Calu3 (cell line): ENCODE results near the gene HRH4. TPM values are rescaled to one million over a fixed set of nuclear protein-coding genes. Genes with fewer than 3 reads are reported as not detected.

ENCODE experiments used
- BruUV-seq: library from RNA; stranded (reverse); fragments of 400-500 nt; replicated peaks from 2 replicates; lab custom pipeline; 2021; lab: Mats Ljungman, UMichigan
- CTCF ChIA-PET: fragments of 300-600 bp; sonication (Branson Sonifier 250); formaldehyde crosslinking; loops from one replicate; lab custom pipeline; 2022; ENCODE audit warnings: antibody characterized with exemption; lab: Charles Lee
- DNase-seq: peaks from one replicate; pipeline ENCODE4 v3.0.0; 2022
- H3K27ac Mint-ChIP-seq: one replicate; pipeline ENCODE4 v1.8.0; 2022; ENCODE audit warnings: mixed read lengths; ENCODE audit not compliant: unreplicated experiment
- H3K27me3 Mint-ChIP-seq: one replicate; pipeline ENCODE4 v1.8.0; 2022; ENCODE audit warnings: mixed read lengths; ENCODE audit not compliant: unreplicated experiment
- H3K36me3 Mint-ChIP-seq: one replicate; pipeline ENCODE4 v1.8.0; 2022; ENCODE audit warnings: mild to moderate bottlenecking, moderate library complexity, mixed read lengths; ENCODE audit not compliant: insufficient read depth, unreplicated experiment
- H3K4me1 Mint-ChIP-seq: one replicate; pipeline ENCODE4 v1.8.0; 2022; ENCODE audit warnings: mild to moderate bottlenecking, low read depth, mixed read lengths; ENCODE audit not compliant: unreplicated experiment
- H3K4me3 Mint-ChIP-seq: one replicate; pipeline ENCODE4 v1.8.0; 2022; ENCODE audit warnings: mild to moderate bottlenecking, low read depth, moderate library complexity, mixed read lengths; ENCODE audit not compliant: unreplicated experiment
- H3K9me3 Mint-ChIP-seq: one replicate; pipeline ENCODE4 v1.8.0; 2022; ENCODE audit warnings: low read depth, mixed read lengths; ENCODE audit not compliant: unreplicated experiment
- CTCF ChIP-seq: fragments of 200-600 bp; IDR thresholded peaks from one replicate; pipeline ENCODE4 v1.8.0; 2022; ENCODE audit warnings: antibody characterized with exemption; ENCODE audit not compliant: unreplicated experiment
- intact Hi-C: fragments of 100-400 bp; cut with micrococcal nuclease; formaldehyde crosslinking; loops from one replicate; pipeline ENCODE4 v1.10.0; 2022; ENCODE audit not compliant: unreplicated experiment
- total RNA-seq: library from RNA; stranded (reverse); gene quantifications from 2 replicates; pipeline ENCODE4 v1.2.3, GENCODE V29; 2022

Gene HRH4
- total RNA-seq, 1 experiment from 2014 or later = 0.09 TPM

GRCh38 chr18:24518596-24518995, 58.2 kb downstream of the HRH4 start:
- BruUV-seq = no TSS peak
- Mint-ChIP-seq H3K27ac (no peak overlapping the region), H3K9me3 (no peaks in the 10 kb centered on the region), H3K4me1 (no peaks in the 10 kb centered on the region), H3K4me3 (no peak overlapping the region), H3K27me3 (peaks cover 85% of the 10 kb centered on the region), H3K36me3 (no peaks in the 10 kb centered on the region)
- CTCF ChIA-PET = no interaction called here
- DNase-seq = no peak
- no peak for TF ChIP-seq CTCF
- intact Hi-C loops = no loop called here

Other genes with a start within 250 kb of the HRH4 start
- gene OSBPL1A, start 62.8 kb upstream of the HRH4 start, total RNA-seq = 26.0 and 34.8 TPM in 2 replicates
- gene IMPACT, start 34.0 kb upstream of the HRH4 start, total RNA-seq = 25.8 and 29.9 TPM in 2 replicates